Mammary epithelial cell (primary cell): Measurements from ENCODE around the gene IGSF23.

Source experiments
- CTCF ChIP-seq, 2 donors: IDR thresholded peaks in 1 of 2; conservative IDR thresholded peaks in 1 of 2; 2 replicates each; pipeline ENCODE4 v1.5.1; 2011 to 2012; ENCODE audit warnings: inconsistent platforms in 2 of 2, low read length in 2 of 2, mild to moderate bottlenecking in 2 of 2, control low read depth in 1 of 2, low read depth in 1 of 2; ENCODE audit not compliant: insufficient read depth in 1 of 2; ENCODE audit errors: extremely low read depth in 1 of 2
- EZH2 ChIP-seq: IDR thresholded peaks from 2 replicates; pipeline ENCODE4 v1.6.1; 2012; ENCODE audit warnings: low read length, inconsistent platforms, borderline replicate concordance

GRCh38 chr19:44684892-44685863 lies 71.8 kb downstream of the IGSF23 start:
- TF ChIP-seq EZH2 (no peak), CTCF (conservative IDR thresholded peaks at IDR 0.05 in 1 of 2, IDR thresholded peaks at IDR 0.05 in 1 of 2; ENCODE audit: extremely low read depth in 1 of 2, insufficient read depth in 1 of 2, low read depth in 1 of 2, low read length in 2 of 2) (no peak)
